ENCODE results near the gene PROX2. TPM values are rescaled to one million over a fixed set of nuclear protein-coding genes. Genes with fewer than 3 reads are reported as not detected.

Gene PROX2
- total RNA-seq, 1 donor from 2014 or later = not detected

- no peak for DNase-seq (ENCODE audit: low read depth)
- Histone ChIP-seq H3K27me3 (ENCODE audit: control insufficient read depth, insufficient read depth, low read length) (no peaks in the 10 kb centered on the region), H3K36me3 (ENCODE audit: control insufficient read depth, insufficient read depth, low read length) (no peaks in the 10 kb centered on the region), H3K4me3 (ENCODE audit: low read depth, low read length) (no peak overlapping the region)
- TF ChIP-seq, protein P1, sequence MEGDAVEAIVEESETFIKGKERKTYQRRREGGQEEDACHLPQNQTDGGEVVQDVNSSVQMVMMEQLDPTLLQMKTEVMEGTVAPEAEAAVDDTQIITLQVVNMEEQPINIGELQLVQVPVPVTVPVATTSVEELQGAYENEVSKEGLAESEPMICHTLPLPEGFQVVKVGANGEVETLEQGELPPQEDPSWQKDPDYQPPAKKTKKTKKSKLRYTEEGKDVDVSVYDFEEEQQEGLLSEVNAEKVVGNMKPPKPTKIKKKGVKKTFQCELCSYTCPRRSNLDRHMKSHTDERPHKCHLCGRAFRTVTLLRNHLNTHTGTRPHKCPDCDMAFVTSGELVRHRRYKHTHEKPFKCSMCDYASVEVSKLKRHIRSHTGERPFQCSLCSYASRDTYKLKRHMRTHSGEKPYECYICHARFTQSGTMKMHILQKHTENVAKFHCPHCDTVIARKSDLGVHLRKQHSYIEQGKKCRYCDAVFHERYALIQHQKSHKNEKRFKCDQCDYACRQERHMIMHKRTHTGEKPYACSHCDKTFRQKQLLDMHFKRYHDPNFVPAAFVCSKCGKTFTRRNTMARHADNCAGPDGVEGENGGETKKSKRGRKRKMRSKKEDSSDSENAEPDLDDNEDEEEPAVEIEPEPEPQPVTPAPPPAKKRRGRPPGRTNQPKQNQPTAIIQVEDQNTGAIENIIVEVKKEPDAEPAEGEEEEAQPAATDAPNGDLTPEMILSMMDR (IDR thresholded peaks at IDR 0.05; ENCODE audit: insufficient read depth, low read length, poor library complexity, severe bottlenecking) = no peak
Observed at GRCh38 chr14:74920281-74920680, 44.3 kb upstream of the PROX2 start.

DNA sequence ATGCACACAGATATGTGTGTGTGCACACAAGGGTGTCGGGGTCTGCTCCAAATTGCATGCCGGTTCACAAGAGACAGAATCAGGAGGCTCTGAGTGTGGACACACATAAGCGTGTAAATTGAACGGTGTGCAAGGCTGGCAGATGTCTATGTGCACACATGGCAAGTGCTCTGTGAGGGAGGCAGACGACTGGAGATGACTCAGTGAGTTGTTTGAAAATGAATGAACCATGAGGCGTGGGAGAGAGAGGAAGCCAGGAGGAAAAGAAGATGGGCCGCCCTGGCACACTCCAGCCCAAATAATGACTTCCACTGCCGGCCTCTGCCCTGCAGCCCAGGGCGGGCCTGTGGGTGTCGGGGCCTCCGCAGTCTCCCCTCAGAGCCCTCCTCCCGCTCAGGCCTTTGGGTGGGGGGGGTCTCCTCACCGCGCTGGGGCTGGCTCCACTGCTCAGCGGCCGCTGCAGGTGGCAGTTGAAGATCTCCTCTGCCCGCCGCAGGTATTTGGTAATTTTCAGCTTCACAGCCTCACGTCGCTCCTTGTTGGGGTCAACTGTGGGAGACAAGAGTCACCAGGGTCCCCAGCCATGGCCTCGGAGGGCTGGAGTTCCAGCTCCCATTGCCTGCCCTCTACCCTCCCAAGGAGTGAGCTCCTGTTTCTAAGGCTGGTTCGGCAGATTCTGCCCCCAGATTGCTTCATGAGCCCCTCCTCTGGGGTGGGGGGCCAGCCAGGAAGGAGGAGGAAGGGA lies 43.6 kb upstream of the PROX2 start:
- no peak overlapping the region for H3K4me3 ChIP-seq (ENCODE audit: low read depth, low read length)
- TF ChIP-seq, protein P1 (IDR thresholded peaks at IDR 0.05; ENCODE audit: insufficient read depth, low read length, poor library complexity, severe bottlenecking) = no peak
- H3K27me3 ChIP-seq (ENCODE audit: control insufficient read depth, insufficient read depth, low read length) = no peaks in the 10 kb centered on the region
- H3K36me3 ChIP-seq (ENCODE audit: control insufficient read depth, insufficient read depth, low read length) = no peaks in the 10 kb centered on the region
- peak; percentile 34 for DNase-seq (ENCODE audit: low read depth)

- no peak for DNase-seq (ENCODE audit: low read depth)
- TF ChIP-seq, protein P1 (IDR thresholded peaks at IDR 0.05; ENCODE audit: insufficient read depth, low read length, poor library complexity, severe bottlenecking) = no peak
- Histone ChIP-seq H3K27me3 (ENCODE audit: control insufficient read depth, insufficient read depth, low read length) (no peaks in the 10 kb centered on the region), H3K36me3 (ENCODE audit: control insufficient read depth, insufficient read depth, low read length) (no peaks in the 10 kb centered on the region), H3K4me3 (ENCODE audit: low read depth, low read length) (no peak overlapping the region)
Observed at GRCh38 chr14:74918380-74918779, 42.4 kb upstream of the PROX2 start.

DNA sequence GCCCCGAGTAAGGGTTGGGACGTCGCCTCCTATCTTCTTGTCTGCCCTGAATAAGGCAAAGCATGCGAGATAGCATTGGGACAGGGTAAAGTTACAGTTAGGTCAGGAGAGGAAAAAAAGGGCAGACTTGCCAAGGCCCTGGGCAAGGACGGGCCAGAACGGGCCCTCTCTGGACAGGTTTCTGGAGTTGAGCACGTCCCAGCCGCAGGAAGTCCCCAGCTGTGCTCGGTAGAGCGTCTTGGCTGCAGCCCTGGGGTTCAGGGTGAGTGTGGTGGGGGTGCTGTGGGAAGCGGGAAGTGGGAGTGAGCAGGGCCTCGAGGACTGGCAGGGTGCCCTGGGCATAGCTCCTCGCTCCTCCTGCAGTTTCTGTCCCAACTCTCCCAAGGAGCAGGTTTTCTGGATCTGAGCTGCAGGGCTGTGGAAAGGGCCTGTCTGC lies 41.7 kb upstream of the PROX2 start:
- Histone ChIP-seq H3K27me3 (ENCODE audit: control insufficient read depth, insufficient read depth, low read length) (no peaks in the 10 kb centered on the region), H3K4me3 (ENCODE audit: low read depth, low read length) (no peak overlapping the region), H3K36me3 (ENCODE audit: control insufficient read depth, insufficient read depth, low read length) (no peaks in the 10 kb centered on the region)
- DNase-seq (ENCODE audit: low read depth) = no peak
- TF ChIP-seq, protein P1 (IDR thresholded peaks at IDR 0.05; ENCODE audit: insufficient read depth, low read length, poor library complexity, severe bottlenecking) = no peak

GRCh38 chr14:74917178-74917543 lies 41.2 kb upstream of the PROX2 start:
- Histone ChIP-seq H3K36me3 (ENCODE audit: control insufficient read depth, insufficient read depth, low read length) (no peaks in the 10 kb centered on the region), H3K4me3 (ENCODE audit: low read depth, low read length) (no peak overlapping the region), H3K27me3 (ENCODE audit: control insufficient read depth, insufficient read depth, low read length) (no peaks in the 10 kb centered on the region)
- TF ChIP-seq, protein P1 (IDR thresholded peaks at IDR 0.05; ENCODE audit: insufficient read depth, low read length, poor library complexity, severe bottlenecking) = no peak
- no peak for DNase-seq (ENCODE audit: low read depth)

GRCh38 chr14:74915826-74916225 lies 39.9 kb upstream of the PROX2 start:
- TF ChIP-seq, protein P1 (IDR thresholded peaks at IDR 0.05; ENCODE audit: insufficient read depth, low read length, poor library complexity, severe bottlenecking) = no peak
- DNase-seq (ENCODE audit: low read depth) = no peak
- Histone ChIP-seq H3K4me3 (ENCODE audit: low read depth, low read length) (no peak overlapping the region), H3K27me3 (ENCODE audit: control insufficient read depth, insufficient read depth, low read length) (no peaks in the 10 kb centered on the region), H3K36me3 (ENCODE audit: control insufficient read depth, insufficient read depth, low read length) (no peaks in the 10 kb centered on the region)
